A673 (cell line): ENCODE results near the gene RASGRF1.

Experiments used
- CTCF ChIP-seq: fragments of 300-800, 200-600 bp; sonication (generic); conservative IDR thresholded peaks from 2 replicates; pipeline ENCODE4 v1.5.1; 2017; ENCODE audit warnings: low read depth, mild to moderate bottlenecking, antibody characterized with exemption, low read length, moderate library complexity, mixed read lengths
- EZH2 ChIP-seq: fragments of 200-600 bp; sonication (generic); IDR thresholded peaks from 2 replicates; pipeline ENCODE4 v1.6.1; 2017; ENCODE audit warnings: borderline replicate concordance, low read depth, mild to moderate bottlenecking, mixed read lengths, antibody characterized with exemption, low read length; ENCODE audit not compliant: poor library complexity, severe bottlenecking

- no peak for TF ChIP-seq CTCF
- no peak for TF ChIP-seq EZH2
These were observed 175.1 kb downstream of the RASGRF1 start for GRCh38 chr15:78915341-78916087.
